ENCODE data around the gene HOXB9. TPM values are rescaled to one million over a fixed set of nuclear protein-coding genes. Genes with fewer than 3 reads are reported as not detected.

HOXB9 gene
- 0.13 TPM in 1 of 2 replicates, not detected in the other for total RNA-seq

DNA sequence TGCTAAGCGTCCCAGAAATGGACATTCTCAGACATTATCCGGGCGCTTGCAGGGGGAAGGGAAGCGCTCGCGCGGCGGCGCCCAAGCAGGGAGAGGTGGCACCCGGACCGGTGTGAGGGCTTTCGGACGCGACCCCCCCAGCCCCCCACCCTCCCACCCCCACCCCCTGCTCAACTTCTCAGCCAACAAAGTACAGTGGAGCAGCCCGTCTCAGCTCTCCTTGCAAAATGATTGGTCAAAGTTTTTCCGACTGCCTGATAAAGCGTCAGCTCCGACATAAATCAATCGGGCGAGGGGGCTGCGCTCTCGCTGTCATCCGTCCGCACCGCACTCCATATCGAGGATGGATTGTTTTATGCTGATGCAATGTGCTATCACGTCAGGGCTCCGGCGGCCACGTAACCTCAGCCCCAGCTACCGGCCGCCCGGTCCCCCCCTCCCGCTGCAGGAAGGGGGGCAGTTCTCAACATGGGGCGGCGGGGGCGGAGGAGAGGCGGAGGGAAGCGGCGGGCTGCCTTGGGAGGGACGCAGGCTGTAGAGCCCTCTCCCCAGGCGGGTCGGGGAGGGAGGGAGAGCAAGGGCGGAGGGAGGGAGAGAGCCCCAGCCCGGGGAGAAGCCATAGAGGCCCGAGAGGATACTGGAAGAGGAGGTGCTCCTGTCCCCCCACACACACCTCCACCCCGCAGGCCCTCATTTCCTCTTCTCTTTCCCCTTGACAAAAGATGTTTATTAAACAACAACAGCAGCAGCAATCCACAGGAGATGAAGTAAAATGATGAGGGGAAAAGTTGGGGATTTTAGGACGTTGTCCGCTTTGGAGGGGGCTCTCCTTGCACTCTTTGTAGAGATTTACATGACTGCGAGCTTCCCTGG, at the start of gene HOXB9:
Gene HOXB9 (minus strand): TSS at position 114 of the 873 bp plus-strand sequence. CDS start 89 bp downstream, at position 25.
- ATAC-seq (ENCODE audit: low read depth) = peak; percentile 40
- CTCF ChIA-PET = interaction anchor here (0.6 to 2.1 kb wide), 5 partner anchors 9 to 148 kb away, joined by 3 to 6 read pairs (median 4); partner anchors contain the start of gene HOXB5

DNA sequence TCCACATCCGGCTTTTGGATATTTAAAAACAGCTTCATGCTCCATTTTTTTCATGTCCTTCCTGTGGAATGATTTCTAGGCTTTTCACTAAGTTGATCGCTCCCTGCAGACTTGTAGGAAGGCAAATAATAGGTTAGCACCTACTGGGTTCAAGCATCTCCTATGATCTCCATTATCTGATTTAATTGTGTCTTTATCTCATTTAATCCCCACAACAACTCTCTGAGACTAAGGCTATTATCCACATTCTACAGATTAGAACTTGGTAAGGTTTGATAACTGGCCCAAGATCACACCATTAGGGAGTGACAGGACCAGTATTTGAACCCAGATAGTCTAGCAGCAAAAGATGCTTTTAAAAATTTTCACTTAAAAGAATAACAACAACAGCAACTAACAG, 46.2 kb upstream of the HOXB9 start:
- intact Hi-C loops (cut with micrococcal nuclease) = loop anchor here (10.0 kb wide), 2 partner anchors 552 to 622 kb away; no protein-coding TSS in a partner anchor
- TF ChIP-seq, protein P1, sequence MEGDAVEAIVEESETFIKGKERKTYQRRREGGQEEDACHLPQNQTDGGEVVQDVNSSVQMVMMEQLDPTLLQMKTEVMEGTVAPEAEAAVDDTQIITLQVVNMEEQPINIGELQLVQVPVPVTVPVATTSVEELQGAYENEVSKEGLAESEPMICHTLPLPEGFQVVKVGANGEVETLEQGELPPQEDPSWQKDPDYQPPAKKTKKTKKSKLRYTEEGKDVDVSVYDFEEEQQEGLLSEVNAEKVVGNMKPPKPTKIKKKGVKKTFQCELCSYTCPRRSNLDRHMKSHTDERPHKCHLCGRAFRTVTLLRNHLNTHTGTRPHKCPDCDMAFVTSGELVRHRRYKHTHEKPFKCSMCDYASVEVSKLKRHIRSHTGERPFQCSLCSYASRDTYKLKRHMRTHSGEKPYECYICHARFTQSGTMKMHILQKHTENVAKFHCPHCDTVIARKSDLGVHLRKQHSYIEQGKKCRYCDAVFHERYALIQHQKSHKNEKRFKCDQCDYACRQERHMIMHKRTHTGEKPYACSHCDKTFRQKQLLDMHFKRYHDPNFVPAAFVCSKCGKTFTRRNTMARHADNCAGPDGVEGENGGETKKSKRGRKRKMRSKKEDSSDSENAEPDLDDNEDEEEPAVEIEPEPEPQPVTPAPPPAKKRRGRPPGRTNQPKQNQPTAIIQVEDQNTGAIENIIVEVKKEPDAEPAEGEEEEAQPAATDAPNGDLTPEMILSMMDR (IDR thresholded peaks at IDR 0.05) = no peak
- no peak for ATAC-seq (ENCODE audit: low read depth)

More for the DNA sequence above, at the start of gene HOXB9:
- H3K4me3 Mint-ChIP-seq = peak within 1 kb of the TSS; percentile 85
- intact Hi-C loops (cut with micrococcal nuclease) = loop anchor here (5.0 kb wide), 1 partner anchor 126 kb away; no protein-coding TSS in a partner anchor
- no peaks in the 10 kb centered on the region for H3K36me3 Mint-ChIP-seq (ENCODE audit: low read depth)
- DNase-seq = no peak
- peaks cover 16% of the 10 kb centered on the region for H3K4me1 Mint-ChIP-seq
- H3K27ac Mint-ChIP-seq = peak within 1 kb of the TSS; percentile 46
- POLR2A ChIA-PET = interaction anchor here (1.4 kb wide), 1 partner anchor 14 kb away, joined by 3 read pairs; no protein-coding TSS in a partner anchor
- TF ChIP-seq, protein P1 (IDR thresholded peaks at IDR 0.05) = no peak
- H3K9me3 Mint-ChIP-seq = no peaks in the 10 kb centered on the region
- H3K27me3 Mint-ChIP-seq = peaks cover 71% of the 10 kb centered on the region

DNA sequence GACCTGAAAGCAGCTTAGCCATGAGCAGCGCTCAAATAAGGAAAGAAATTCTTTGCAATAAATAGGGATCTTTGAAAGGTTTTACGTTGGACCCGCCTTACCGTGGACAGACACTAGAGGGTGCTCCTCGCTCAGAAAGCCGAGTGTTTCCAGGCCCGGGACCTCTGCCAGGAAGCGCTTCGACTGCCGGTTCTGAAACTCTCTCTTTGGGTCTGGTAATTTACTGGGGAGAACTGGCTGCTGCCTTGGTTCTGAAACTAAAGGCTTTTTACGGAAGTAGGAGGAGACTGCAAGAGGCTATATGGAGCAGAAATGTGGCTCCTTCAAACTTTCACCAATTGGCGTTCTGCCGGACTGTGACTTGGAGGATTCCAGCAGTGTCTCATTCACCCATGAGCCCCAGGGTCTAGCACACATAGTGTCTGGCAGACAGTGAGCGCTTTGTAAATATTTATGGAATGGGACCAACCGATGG, 45.6 kb upstream of the HOXB9 start:
- POLR2A ChIA-PET = no interaction called here
- TF ChIP-seq, protein P1 (IDR thresholded peaks at IDR 0.05) = peak; percentile 34
- Mint-ChIP-seq H3K9me3 (no peaks in the 10 kb centered on the region), H3K27ac (no peak overlapping the region), H3K4me3 (peak overlapping the region; percentile 35), H3K27me3 (peaks cover 39% of the 10 kb centered on the region), H3K36me3 (ENCODE audit: low read depth) (no peaks in the 10 kb centered on the region), H3K4me1 (peaks cover 5% of the 10 kb centered on the region)
- CTCF ChIA-PET = interaction anchor here (0.6 to 1.6 kb wide), 12 partner anchors 9 to 365 kb away, joined by 3 to 11 read pairs (median 4); no protein-coding TSS in a partner anchor
- DNase-seq (peak; percentile 48), ATAC-seq (ENCODE audit: low read depth) (peak; percentile 71)
- intact Hi-C loops (cut with micrococcal nuclease) = loop anchor here (1.0 to 10.0 kb wide), 4 partner anchors 208 to 623 kb away; no protein-coding TSS in a partner anchor

More for the DNA sequence above, 46.2 kb upstream of the HOXB9 start:
- no peak overlapping the region for H3K27ac Mint-ChIP-seq
- ChIA-PET POLR2A (no interaction called here), CTCF (interaction anchor here (0.6 to 1.6 kb wide), 11 partner anchors 8 to 364 kb away, joined by 3 to 11 read pairs (median 4); no protein-coding TSS in a partner anchor)
- no peak for DNase-seq
- H3K4me3 Mint-ChIP-seq = no peak overlapping the region
- peaks cover 39% of the 10 kb centered on the region for H3K27me3 Mint-ChIP-seq
- no peaks in the 10 kb centered on the region for H3K36me3 Mint-ChIP-seq (ENCODE audit: low read depth)
- H3K9me3 Mint-ChIP-seq = no peaks in the 10 kb centered on the region
- peaks cover 5% of the 10 kb centered on the region for H3K4me1 Mint-ChIP-seq

DNA sequence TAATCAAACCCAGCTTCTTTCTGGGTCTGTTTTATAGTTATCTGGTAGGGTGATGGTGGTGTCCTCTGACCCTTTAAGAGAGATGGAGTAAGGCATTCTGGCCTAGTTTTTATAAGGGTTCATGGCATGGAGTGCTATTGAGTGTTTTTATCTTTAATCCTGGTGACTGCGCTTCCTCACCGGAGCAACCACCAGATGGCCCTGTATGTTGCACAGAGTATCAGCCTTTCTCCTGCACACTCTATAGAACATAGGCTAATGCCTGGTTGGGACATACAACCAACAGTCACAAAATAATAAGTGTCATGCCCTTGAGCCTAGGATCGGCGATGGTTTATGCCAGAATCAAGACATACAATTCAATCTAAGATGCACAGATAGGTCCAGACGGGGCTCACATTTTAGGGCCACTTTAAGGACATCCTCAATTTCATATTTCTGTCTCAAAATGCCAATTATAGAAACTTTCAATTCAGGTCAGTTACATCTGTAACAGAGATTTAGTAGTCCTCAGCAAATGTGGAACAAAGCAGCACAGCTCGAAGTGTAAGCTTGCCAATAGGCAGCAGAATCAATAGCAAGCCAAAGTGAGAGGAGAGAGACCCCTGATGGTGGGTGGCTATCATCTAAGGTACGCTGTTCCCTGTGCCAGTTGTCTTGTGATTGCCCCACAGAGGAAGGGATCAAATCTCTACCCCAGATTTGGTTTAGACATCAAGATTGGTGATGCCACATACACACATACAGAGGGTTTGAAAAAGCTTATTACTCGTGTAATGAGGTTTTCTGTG, 37.2 kb upstream of the HOXB9 start:
- DNase-seq (no peak), ATAC-seq (ENCODE audit: low read depth) (no peak)
- no peaks in the 10 kb centered on the region for H3K36me3 Mint-ChIP-seq (ENCODE audit: low read depth)
- no peaks in the 10 kb centered on the region for H3K4me1 Mint-ChIP-seq
- H3K4me3 Mint-ChIP-seq = no peak overlapping the region
- no peaks in the 10 kb centered on the region for H3K9me3 Mint-ChIP-seq
- CTCF ChIA-PET = no interaction called here
- H3K27ac Mint-ChIP-seq = no peak overlapping the region
- TF ChIP-seq, protein P1 (IDR thresholded peaks at IDR 0.05) = no peak
- H3K27me3 Mint-ChIP-seq = peaks cover 30% of the 10 kb centered on the region
- intact Hi-C loops (cut with micrococcal nuclease) = no loop called here
- POLR2A ChIA-PET = no interaction called here
